Measurements from ENCODE around the gene PHACTR1. TPM values are rescaled to one million over a fixed set of nuclear protein-coding genes. Genes with fewer than 3 reads are reported as not detected.

PHACTR1 gene
- total and polyA plus RNA-seq, 8 donors = 1.4 to 12.4 (median 9.3) TPM

DNA sequence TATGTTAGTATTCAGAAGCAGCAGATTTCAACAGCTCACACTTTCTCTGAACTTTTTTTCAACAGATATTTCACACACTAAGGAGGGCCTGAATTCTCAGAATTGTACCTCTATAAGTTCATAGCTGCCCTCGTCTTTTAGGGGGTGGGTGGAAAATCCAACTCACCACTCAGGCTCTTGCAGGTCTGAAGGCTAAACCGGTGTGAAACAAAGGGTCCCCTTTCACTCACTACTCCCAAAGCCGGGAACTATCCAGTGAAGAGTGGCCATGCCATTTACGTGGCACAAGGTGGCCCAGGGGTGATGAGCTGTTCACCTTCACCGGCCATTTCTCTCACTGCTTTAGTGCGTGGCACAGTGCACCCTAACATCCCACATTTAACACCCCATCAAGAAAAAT lies 587.5 kb downstream of the PHACTR1 start:
- Histone ChIP-seq H3K4me1 (no peaks in the 10 kb centered on the region), H3K36me3 (peaks cover 2 to 31% (median 3%) of the 10 kb centered on the region in 3 donors), H3K4me3 (no peak overlapping the region), H3K9me3 (no peaks in the 10 kb centered on the region), H3K27me3 (no peaks in the 10 kb centered on the region), H3K27ac (no peak overlapping the region)
- intact Hi-C loops (cut with DNase I) = no loop called here
- DNase-seq = no peak
- TF ChIP-seq, protein P1, sequence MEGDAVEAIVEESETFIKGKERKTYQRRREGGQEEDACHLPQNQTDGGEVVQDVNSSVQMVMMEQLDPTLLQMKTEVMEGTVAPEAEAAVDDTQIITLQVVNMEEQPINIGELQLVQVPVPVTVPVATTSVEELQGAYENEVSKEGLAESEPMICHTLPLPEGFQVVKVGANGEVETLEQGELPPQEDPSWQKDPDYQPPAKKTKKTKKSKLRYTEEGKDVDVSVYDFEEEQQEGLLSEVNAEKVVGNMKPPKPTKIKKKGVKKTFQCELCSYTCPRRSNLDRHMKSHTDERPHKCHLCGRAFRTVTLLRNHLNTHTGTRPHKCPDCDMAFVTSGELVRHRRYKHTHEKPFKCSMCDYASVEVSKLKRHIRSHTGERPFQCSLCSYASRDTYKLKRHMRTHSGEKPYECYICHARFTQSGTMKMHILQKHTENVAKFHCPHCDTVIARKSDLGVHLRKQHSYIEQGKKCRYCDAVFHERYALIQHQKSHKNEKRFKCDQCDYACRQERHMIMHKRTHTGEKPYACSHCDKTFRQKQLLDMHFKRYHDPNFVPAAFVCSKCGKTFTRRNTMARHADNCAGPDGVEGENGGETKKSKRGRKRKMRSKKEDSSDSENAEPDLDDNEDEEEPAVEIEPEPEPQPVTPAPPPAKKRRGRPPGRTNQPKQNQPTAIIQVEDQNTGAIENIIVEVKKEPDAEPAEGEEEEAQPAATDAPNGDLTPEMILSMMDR (IDR thresholded peaks at IDR 0.05) = no peak
- FAIRE-seq = no peak
- WGBS, 2 donors = 89 to 96% methylated on average over 6 of the region's 6 CpGs
- ATAC-seq = no peak

- no peak for FAIRE-seq
- no peak for ATAC-seq
- Histone ChIP-seq H3K27ac (no peak overlapping the region), H3K4me3 (no peak overlapping the region), H3K9me3 (no peaks in the 10 kb centered on the region), H3K36me3 (peaks cover 2 to 31% (median 3%) of the 10 kb centered on the region in 3 donors), H3K27me3 (no peaks in the 10 kb centered on the region), H3K4me1 (no peaks in the 10 kb centered on the region)
- intact Hi-C loops (cut with DNase I) = no loop called here
- no peak for DNase-seq
- TF ChIP-seq, protein P1 (IDR thresholded peaks at IDR 0.05) = no peak
- WGBS, 2 donors = 94 to 97% methylated on average over 11 of the region's 11 CpGs
Measured at GRCh38 chr6:13304580-13305260, 588.2 kb downstream of the PHACTR1 start.

DNA sequence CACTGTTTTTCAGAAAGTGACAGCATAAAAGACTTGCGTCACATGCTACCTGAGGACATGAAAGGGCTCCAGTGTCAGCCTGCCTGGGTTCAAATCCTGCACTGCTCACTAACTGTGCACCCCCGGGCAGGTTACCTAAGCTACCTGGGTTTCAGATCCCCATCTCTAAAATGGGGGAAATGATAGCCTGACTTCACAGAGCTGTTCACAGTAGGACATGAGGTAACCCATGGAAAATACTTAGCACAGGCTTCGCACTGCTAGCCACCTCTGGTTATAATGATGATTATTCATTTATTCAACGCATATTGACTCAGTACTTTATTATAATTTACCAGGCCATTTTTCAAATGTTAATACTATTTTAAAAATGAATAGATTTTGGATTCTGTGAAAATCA lies 588.7 kb downstream of the PHACTR1 start:
- no peak overlapping the region for H3K27ac ChIP-seq
- TF ChIP-seq, protein P1 (IDR thresholded peaks at IDR 0.05) = no peak
- 84 to 98% methylated on average over 4 of the region's 4 CpGs for WGBS, 2 donors
- intact Hi-C loops (cut with DNase I) = no loop called here
- H3K36me3 ChIP-seq = peaks cover 2 to 31% (median 3%) of the 10 kb centered on the region in 3 donors
- H3K27me3 ChIP-seq = no peaks in the 10 kb centered on the region
- H3K9me3 ChIP-seq = no peaks in the 10 kb centered on the region
- FAIRE-seq (no peak), DNase-seq (no peak), ATAC-seq (no peak)
- H3K4me1 ChIP-seq = no peaks in the 10 kb centered on the region
- H3K4me3 ChIP-seq = no peak overlapping the region

- 89 to 93% methylated on average over 1 of the region's 1 CpG for WGBS, 2 donors
- no peak for FAIRE-seq
- no peak for DNase-seq
Measured at GRCh38 chr6:13305791-13306190, 589.2 kb downstream of the PHACTR1 start.

More at GRCh38 chr6:13305791-13306190, 589.2 kb downstream of the PHACTR1 start:
- no peak for ATAC-seq
- no peaks in the 10 kb centered on the region for H3K4me1 ChIP-seq
- intact Hi-C loops (cut with DNase I) = no loop called here
- H3K36me3 ChIP-seq = peaks cover 2 to 31% (median 3%) of the 10 kb centered on the region in 3 donors
- H3K27ac ChIP-seq = no peak overlapping the region
- TF ChIP-seq, protein P1 (IDR thresholded peaks at IDR 0.05) = no peak
- H3K4me3 ChIP-seq = no peak overlapping the region
- H3K27me3 ChIP-seq = no peaks in the 10 kb centered on the region
- H3K9me3 ChIP-seq = no peaks in the 10 kb centered on the region

Measured in pancreas (tissue), 10 donors.